GF-D8 (cell line): ENCODE measurements around the gene SESN3.
"Not testable (repeated sequence)": the region's sequence is repeated elsewhere in the genome, so short reads cannot be mapped to it uniquely, and the experiment has no call there.

Experiments used
- DNase-seq: peaks from one replicate; lab custom pipeline; 2025; lab: John Stamatoyannopoulos, UW

The SESN3 gene

GRCh38 chr11:95248666-95249467, 17.9 kb upstream of the SESN3 start:
- no peak for DNase-seq

GRCh38 chr11:95247883-95248282, 16.9 kb upstream of the SESN3 start:
- DNase-seq, result no peak

GRCh38 chr11:95247127-95247684, 16.2 kb upstream of the SESN3 start:
- no peak for DNase-seq

DNA sequence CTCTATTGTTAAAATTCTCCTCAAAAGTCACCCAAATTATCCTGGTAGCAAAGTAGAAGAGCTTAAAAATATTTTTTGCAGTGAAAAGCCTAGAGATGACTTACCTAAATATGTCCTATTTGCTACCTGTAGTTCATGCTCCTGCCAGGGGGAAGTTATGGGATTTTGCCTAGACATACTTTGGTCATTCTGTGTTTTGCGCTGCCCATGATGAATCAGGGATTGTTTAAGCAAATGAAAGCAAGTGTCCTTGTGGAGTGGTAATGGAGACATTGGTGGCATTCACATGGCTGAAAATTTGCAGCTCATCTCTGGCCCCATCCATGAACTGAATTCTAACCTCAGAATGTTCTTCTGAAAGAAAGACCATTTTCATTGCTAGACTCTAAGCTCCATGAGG, 14.6 kb upstream of the SESN3 start:
- no peak for DNase-seq

GRCh38 chr11:95245038-95245437, 14.0 kb upstream of the SESN3 start:
- DNase-seq, result no peak

DNA sequence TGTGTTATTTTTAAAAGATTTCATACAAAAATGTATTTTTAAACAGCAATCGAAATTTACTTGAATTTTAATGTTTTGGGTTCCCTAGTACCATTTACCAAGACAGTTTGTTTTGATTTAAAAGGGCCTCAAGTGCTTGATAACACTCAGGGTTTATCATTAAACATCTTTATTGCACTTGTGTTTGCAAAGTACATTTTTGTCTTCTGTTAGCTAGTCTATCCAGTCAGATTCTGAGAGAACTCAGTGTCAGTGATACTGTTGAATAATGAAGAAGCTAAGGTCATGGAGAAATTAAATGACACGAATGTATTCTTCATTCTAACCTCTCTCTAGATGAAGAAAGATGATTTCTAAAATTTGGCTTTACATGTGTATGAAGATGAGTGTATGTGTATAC, 12.7 kb upstream of the SESN3 start:
- no peak for DNase-seq

DNA sequence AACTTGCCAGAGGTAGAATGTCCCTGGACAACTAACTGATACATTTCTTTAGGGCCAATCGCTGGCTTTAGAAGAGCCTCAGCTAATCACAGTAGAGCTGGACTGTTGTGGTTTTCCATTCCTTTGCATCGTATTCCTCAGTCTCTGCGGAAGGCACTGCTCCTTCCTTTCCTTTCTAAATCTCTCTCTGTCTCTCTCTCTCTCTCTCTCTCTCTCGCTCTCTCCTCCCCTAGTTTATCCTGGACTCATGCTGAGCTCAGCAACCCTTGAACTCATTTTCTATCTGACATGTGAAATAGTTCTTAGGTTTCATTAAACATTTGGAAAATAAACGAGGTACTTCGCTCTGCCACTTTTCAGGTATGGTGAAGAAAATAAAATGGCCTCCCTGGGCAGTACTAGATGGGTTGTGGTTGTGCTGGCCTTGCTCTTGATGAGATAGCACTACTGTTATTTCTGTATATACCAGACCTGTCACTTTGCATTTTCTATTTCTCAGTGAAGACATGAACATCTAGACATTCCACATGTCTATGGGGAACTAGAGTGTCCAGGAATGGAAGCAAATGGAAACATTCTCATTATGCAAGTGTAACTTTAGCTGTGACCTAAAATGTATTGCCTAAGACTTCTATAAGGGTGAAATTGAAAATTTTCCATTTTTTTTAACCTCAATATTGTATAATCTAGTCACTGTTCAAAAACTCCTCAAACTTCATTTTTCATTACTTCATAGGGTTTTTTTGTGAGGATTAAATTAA, 12.0 kb upstream of the SESN3 start:
- no peak for DNase-seq

DNA sequence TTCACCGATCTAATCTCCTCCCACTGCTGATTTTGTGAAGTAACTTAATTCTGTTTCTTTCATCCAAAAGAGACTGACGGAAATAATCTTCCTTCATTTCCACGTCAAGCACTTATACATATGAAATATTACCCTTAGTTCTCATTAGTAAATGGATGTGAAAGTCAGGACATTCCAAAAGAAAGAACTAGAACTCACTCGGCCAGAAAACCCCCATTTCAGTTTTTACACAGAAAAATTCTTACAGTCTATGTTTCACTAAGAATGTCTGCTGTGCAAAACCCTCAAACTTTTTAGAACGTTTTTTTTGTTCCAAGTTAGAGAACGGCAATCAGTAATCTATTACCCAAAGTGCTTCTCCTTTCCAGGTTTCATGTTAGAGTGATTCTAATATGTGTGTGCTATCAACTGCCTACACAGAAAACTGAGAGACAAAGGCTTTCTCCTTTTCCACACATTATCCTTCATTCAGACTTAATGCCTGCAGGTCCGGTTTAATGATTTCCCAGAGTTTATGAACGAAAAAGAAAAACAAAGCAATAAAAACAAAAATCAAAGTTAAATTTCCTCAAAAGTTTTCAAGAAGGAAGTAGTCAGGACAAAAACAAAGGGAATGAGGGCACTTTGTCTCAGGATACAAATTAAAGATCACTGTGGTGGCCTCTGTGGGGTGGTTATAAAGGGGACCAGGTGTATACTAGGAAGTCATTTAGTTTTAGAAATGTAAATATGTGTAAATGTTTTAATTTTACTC, 11.3 kb upstream of the SESN3 start:
- DNase-seq, result no peak

DNA sequence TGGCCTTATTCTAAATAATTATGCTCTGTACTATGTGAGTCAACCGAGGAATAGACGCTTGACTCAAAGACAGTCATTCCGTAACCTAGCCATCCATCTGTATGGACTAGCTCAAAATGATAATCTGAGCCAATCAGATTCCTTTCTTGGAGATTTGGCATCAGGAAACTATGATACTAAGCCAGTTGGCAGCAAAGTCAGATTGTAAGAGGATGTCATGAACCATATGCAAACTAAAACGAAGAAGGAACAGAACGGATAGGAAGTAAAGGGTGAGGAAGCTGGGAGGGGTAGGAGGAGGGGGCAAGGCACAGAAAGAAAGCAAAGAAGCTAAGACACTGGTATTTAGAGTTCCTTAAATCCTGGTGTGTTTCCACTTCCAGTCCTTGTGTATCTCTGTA, 10.7 kb upstream of the SESN3 start:
- DNase-seq, result no peak

DNA sequence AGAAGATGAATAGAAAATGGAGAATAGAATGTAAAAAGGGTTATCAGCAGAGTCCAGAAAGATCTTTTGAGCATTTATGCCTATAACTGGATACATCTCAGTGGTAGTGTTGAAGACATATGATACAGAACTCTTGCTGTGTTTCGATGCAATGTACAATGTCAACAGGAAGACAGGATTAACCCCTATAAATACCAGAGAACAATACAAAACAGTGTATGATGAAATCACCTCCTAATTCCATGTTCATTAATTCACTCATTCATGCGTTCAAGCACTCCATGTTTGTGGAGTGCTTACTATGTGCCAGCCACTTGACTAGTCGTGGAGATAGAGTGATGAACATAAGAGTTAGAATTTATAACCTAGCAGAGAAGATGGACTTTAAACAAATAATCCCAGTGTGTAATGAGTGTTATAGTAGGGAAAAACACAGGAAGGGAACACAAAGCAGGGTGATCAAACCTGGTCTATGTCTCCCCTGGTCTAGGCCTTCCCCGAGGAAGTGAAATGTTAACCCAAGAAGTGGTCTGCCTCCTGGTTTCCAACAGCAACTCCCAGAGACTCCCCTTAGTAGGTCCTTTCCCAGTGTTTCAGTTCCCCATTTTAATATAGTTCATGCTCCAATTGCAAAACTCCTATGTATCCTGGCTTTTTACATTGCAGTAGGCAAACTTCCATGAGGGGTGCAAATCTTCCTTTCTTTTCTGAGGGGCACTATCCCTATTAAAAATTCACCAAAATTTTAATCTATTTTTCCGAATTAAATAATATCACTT, 9.1 kb upstream of the SESN3 start:
- no peak for DNase-seq

- no peak for DNase-seq
Observed at GRCh38 chr11:95232666-95233065, 1.7 kb upstream of the SESN3 start.

DNA sequence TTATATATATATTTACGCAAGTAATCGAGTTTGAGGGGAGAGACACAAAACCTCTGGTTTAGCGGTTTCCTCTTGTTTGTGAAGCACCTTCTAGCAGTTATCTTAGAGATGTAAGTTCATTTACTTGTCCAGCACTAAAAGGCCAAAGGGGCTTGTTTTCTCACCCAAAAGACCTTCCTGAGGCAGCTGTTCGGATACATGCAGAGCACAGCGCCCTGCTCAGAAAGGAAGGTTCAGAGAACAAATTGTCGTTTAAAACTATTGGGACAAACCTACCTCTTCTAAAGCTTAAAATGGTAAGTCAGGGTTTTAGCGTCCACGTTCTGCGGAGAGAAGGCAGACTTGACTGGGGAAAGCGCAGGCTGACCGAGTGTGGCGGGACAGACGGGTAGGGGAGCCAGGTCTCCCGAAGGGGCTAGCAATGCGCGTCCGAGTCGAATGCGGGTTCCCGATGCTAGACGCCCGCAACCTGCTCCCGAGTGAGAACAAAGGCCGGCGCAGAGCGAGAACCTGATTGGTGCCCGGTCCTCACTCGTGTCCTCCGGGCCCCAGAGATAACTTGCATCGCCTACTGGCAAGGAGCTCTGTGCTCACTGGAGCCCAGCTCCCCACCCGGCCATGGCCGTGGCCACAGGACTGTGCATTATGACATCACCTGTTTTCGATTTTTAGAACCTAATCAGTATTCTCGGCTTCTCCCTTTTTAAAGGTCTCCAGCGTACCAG, 1.0 kb upstream of the SESN3 start:
- no peak for DNase-seq

- DNase-seq, result no peak
Observed at GRCh38 chr11:95230810-95231126, 234 bp downstream of the SESN3 start.

- no peak for DNase-seq
Observed at GRCh38 chr11:95229993-95230809, 801 bp downstream of the SESN3 start.

- no peak for DNase-seq
Observed at GRCh38 chr11:95229199-95229992, 1.6 kb downstream of the SESN3 start.

GRCh38 chr11:95228081-95228749, 2.8 kb downstream of the SESN3 start:
- no peak for DNase-seq

GRCh38 chr11:95227060-95227459, 3.9 kb downstream of the SESN3 start:
- not testable (repeated sequence) for DNase-seq

DNA sequence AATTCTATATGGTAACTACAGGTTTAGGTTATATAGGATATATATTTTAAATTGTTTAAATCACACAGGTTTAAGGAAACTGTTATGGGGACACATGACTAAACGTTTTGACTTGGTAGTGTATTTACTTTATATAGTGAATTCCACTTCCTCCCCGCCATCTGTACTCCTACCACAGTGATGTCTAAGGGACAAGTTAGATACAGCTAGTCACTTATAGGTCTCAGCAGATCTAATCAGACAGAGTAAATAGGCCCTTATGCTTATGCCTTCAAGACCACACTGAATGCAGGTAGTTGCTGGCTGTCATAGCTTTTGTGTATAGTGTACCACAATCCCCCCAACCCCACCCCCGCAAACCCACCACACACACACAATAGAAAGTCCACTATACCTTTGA, 8.2 kb downstream of the SESN3 start:
- DNase-seq, result no peak

DNA sequence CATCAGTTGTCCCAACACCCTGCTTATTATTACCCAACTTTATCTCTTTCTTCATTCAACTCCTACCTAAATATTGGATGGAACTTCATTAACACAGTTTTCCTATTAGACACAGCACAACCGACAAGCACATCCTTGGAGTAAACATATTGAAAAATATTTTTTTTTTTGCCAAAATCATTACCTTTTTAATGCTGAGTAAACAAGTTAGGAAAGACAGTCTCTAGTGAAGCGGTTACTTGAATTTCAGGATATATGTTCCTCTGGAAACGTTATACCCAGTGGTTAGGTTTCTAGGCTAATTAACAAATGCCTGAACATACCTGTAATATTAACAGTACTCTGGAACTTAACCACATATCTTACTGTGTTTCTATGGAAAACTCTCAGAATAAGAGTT, 11.4 kb downstream of the SESN3 start:
- DNase-seq, result no peak
